ENCODE results near the gene RNF126. TPM values are rescaled to one million over a fixed set of nuclear protein-coding genes. Genes with fewer than 3 reads are reported as not detected.
"Not testable (repeated sequence)": the region's sequence is repeated elsewhere in the genome, so short reads cannot be mapped to it uniquely, and the experiment has no call there.

The RNF126 gene
- polyA plus RNA-seq, 4 donors: 20.8 to 36.7 (median 27.4) TPM

DNA sequence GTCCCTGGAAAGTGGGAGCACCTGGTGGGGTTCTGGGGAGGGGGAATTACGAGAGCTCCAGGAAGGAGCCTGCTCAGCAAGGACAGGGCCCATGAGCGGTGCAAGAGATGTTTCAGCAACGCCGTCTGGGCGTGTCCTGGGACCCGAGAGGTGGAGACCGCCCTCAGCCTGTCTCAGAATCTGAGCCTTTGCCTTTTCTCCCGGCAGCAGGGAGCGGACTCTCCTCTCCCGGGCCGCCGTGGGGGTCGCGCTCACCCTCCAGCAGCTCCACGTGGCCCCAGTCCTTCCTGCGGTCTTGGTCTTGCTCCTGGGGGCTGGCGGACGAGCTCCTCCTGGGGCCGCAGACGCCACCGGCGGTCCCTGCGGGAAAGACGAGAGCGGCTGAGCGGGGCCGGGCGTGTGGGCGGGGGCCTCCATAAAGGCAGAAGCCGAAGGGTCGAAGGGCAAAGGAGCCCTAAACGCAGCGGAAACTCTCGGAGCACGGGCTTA is 30.4 kb downstream of the RNF126 start:
- DNase-seq (ENCODE audit: low read depth in 4 of 4, low spot score in 3 of 4): no peak

DNA sequence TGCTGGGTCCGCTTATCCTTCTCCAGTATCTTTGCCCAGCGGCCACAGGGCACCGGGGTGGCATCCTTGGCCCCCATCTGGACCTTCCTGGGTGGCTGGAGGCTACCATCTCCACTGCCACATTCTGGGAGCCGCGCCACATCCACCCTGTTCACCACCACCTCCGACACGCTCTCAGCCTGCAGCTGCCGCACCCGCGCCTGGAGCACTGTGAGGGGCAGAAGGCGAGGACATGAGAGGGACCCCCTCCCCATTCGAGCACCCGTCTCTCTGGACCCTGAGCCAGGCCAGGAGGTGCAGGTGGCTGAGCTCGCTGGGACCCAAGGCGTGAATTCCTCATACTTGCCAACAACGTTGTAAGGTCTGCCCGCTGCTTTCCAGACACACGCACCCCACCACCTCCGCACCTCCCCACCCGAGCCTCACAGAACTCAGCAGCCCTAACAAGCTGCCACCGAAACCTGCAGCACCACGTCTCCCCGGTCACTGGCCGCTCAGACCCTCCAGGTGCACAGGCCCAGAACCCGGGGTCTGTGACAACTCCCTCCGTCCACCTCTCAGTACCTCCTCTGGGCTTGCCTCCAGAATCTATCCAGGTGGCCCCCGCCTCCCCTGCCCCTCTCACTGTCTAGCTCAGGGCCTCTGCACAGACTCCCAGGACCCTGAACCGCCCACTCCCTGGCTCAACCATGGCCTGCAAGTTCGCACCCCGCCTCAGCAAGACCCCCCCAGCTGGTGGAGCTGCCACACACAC is 32.9 kb downstream of the RNF126 start:
- DNase-seq (ENCODE audit: low read depth in 4 of 4, low spot score in 3 of 4): no peak

DNA sequence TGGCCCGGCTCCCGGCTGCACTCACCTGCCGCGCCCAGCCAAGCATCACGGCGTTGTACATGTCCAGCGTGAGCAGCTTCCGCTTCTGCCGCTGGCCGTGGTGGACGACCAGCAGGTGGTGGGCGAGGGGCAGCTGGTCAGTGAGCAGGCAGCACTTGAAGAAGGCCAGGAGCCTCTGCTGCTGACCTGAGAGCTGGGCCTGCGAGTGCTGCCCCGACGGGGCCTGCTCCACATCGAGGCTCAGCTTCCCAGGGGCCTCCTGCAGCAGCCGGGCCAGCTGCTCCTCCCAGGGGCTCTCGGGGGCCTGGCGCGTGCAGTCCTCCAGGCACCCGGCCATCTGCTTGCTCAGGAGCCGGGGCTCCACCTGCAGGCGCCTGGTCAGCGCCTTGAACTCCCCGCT is 33.5 kb downstream of the RNF126 start:
- DNase-seq (ENCODE audit: low read depth in 4 of 4, low spot score in 3 of 4): not testable (repeated sequence)

DNA sequence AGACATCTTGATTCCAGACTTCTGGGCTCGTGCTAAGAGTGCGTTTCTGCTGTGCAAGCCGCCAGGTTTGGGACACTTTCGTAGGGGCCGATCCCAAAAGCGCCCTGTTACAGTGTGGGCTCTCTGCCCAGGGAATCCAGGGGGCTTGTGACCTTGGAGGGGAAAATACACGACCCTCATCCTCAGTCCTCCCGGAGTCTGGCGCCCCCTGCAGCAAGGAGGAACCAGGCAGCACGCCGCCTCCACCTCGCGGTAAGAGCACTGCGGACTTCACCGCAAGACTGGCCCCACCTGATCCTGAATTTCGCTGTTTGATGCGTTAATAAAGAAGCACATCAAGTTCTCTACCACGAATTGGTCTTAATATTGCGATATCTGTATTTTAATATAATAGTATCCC is 34.8 kb downstream of the RNF126 start:
- DNase-seq (ENCODE audit: low read depth in 4 of 4, low spot score in 3 of 4): no peak

DNA sequence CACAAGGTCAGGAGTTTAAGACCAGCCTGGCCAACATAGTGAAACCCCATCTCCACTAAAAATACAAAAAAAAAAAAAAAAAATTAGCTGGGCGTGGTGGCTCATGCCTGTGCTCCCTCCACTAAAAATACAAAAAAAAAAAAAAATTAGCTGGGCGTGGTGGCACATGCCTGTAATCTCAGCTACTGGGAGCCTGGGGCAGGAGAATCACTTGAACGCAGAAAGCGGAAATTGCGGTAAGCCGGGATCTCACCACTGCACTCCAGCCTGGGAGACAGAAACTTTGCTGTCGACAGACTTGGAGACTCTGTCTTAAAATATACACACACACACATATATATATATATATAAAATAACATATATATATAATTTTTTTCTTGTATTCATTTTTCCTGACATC is 36.4 kb downstream of the RNF126 start:
- DNase-seq (ENCODE audit: low read depth in 4 of 4, low spot score in 3 of 4): not testable (repeated sequence)

DNA sequence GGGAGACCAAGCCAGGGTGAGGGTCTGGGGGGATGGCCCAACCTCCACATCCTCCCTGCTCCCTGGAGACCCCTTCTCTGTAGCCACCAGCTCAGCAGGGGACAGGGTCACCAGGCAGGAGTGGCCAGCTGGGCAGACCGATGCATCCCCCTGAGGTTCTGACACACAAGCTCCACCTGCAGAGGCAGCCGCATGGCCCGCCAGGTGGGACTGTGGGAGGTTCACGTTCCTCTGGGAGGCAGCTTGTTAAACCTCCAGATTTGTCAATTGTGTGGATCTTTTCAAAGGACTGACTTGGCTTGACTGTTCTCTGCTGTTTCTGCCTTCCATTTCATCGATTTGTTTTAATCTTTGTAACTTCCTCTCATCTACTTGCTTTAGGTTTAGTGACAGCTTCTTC is 37.8 kb downstream of the RNF126 start:
- DNase-seq (ENCODE audit: low read depth in 4 of 4, low spot score in 3 of 4): no peak

DNA sequence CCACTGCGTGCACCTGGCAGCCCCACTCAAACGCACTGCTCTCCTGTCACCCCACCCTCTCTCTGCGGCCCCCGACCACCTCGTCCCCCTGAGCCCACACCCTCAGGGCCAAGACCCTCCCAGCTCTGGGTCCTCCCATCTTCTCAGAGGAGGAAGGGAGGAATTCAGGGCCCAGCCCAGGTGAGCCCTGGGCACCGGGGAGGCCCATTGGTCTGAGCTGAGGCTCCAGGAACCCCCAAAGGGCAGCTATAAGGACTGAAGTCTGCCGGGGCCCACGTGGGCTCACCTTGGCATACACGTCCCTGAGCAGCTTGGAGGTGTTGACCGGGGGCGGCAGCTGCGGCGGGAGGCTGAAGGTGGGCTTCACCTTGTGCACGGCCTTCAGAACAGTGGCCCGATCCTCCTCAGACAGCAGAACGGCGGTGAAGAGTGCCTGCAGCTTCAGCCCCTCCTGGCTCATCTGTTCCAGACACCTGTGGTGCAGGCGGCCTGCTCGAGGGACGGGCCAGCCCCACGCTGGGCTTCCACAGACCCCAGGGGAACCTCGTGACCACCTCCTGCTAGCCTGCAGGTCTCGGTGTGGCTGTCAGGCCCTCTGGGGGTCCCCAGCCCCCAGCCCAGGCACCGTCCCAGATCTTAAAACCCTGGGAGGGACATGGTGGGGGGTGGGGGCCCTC is 38.4 kb downstream of the RNF126 start:
- no peak for DNase-seq (ENCODE audit: low read depth in 4 of 4, low spot score in 3 of 4)

DNA sequence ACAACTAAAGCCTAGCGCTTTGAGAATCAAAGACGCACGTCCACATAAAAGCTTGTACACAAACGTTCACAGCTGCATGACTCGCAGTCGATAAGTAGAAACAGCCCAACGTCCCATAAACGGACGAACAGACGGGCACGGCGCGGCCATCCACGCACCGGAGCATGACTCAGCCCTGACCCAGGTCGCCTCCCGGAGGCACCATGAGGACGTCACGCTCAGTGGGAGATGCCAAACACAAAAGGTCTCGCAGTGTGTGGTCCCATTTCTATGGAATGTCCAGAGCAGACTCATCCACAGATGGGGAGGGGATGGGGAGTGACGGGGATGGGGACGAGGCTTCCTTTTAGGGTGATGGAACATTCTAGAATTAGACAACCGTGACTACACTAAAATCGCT is 39.0 kb downstream of the RNF126 start:
- DNase-seq (ENCODE audit: low read depth in 4 of 4, low spot score in 3 of 4): no peak

DNA sequence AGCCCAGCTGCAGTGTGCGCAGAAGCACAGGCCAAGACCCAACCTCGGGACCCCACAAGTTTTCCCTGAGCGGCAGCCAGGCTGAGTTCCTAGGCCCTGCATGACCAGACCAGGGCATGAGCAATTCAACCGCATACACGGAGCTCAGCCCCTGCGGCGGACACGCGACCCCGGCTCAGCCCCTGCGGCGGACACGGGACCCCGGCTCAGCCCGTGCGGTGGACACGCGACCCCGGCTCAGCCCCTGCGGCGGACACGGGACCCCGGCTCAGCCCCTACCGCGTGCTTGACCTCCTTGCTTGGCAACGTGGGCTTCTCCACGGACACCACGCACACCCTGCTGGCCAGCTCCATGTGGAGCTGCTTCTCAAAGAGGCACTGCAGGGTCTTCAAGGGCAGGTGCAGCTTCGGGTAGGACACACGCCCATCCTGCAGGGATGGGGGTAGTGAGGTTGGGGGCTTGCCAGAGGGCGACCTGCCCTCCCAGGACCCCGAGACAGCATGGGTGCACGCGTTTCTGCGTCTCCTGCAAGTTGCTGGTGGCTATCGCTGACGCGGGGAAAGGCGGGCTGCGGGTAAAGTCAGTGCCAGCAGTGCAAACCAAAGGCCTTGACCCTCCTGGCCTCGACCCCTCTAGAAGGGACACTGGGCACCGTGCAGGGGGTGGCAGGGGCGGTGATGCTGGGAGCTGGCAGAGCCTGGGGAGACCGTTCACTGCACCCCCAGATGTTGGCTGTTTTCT is 39.7 kb downstream of the RNF126 start:
- no peak for DNase-seq (ENCODE audit: low read depth in 4 of 4, low spot score in 3 of 4)

DNA sequence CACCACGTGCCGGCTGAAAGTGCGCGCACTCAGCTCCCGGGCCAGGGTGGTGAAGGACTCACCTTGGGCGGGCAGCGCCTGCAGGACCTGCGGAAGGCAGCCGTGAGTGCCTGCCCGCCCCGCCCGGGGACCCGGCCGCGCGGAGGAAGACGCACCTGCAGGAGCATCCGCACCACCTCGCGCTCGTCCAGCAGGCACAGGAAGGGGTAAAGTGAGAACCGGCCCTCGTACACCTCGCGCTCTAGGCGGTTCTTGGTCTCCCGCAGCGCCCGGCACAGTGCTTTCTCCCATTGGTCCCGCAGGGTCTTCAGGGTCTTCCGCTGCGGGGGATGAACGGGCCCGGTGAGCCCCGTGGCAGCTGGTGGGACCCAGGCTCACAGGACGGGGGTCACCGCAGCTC is 40.3 kb downstream of the RNF126 start:
- no peak for DNase-seq (ENCODE audit: low read depth in 4 of 4, low spot score in 3 of 4)

DNA sequence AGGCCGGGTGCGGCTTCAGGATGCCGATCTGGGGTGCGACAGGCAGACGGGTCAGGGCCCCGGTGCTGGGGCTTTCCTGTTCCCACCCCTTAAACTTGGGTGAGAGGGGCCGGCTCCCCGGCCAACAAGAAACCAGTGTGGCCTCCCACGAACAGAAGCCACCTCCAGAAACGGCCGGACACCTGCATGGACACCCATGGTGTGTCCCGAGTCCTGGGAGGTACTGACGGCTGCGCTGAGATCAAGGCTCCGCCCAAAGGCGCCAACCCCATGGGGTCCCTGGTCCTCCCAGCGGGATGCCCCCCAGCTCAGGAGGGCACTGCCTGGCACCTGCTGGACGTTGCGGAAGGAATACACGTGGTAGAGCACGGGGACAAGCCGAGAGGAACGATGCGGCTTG is 41.2 kb downstream of the RNF126 start:
- no peak for DNase-seq (ENCODE audit: low read depth in 4 of 4, low spot score in 3 of 4)

DNA sequence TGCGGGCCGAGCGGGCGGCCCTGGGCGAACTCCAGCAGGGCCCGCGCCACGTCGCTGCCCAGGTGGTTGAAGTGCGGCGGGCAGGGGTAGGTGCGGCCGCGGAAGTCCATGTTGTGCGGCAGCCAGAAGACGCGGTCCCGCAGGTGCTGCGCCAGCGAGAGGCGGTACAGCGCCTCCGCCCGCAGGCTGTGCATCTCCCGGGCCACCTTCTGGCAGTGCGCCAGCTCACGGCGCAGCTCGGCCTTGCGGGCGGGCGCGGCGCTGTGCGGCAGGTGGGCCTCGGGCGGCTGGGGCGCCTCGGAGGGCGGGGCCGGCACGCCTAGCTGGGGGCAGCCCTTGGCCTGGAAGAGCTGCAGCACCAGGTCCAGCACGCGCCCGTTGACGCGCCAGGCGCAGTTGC is 41.8 kb downstream of the RNF126 start:
- not testable (repeated sequence) for DNase-seq (ENCODE audit: low read depth in 4 of 4, low spot score in 3 of 4)

DNA sequence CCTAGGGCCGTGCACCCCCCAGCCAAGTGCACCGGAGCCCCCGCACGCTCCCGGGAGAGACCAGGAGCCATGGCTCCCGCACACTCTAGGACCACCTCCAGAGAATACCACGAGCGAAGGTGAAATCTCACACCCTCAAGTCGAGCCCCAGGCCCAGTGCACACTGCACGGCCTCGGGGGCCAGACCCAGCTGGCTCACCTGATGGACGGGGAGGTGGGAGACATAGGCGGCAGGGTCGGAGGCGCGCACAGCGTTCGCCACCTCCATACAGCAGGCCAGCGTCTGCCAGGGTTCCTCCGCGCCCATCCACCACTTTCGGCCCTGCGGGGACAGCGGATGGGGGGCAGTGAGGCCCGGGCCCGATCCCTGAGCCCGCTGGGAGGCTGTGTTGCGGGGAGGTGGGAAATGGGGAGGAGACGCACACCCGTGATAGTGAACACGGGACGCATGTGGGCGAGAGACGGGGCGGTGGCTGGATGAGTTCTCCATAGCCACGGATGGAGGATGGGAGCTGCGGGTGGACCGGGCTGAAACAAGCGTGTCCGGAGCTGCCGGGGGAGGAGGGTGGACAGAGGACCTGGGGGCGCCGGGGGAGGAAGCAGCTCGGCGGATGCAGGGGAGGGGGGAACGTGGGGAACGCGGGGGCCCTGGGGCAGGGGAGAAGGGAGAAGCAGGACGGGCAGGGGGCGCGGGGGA is 42.7 kb downstream of the RNF126 start:
- no peak for DNase-seq (ENCODE audit: low read depth in 4 of 4, low spot score in 3 of 4)

DNA sequence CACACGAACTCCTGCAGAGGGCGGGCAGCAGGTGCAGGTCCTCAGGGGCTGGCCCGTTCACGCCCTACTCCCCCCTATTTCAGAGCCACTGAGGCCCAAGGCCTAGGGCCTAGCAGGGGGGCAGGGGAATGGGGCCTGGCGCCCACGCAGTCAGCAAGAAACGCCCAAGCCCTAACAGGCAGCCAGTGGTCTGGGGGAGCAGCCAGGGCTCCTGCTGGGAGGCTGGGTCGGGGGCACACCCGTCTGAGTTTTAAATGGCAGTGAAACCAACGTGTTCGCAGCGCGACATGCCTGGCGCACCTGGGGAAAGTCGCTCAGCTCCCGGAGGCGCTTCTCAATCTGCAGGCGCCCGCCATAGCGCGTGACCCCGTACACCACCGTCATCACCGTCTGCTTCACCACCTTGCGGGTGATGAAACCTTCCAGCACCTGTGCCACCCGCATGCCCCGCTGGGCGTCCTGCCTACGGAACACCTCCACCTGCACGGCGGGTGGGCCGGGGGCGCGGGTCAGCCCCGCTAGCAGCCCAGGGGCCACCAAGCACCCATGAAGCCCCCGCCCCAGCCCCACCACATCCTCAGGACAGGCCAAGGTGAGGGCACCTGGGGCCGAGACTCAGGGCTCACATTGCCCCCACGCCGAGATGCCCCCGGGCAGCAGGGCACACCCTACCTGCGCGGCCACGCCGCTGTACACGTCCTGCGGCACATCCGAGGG is 43.6 kb downstream of the RNF126 start:
- DNase-seq (ENCODE audit: low read depth in 4 of 4, low spot score in 3 of 4): no peak

DNA sequence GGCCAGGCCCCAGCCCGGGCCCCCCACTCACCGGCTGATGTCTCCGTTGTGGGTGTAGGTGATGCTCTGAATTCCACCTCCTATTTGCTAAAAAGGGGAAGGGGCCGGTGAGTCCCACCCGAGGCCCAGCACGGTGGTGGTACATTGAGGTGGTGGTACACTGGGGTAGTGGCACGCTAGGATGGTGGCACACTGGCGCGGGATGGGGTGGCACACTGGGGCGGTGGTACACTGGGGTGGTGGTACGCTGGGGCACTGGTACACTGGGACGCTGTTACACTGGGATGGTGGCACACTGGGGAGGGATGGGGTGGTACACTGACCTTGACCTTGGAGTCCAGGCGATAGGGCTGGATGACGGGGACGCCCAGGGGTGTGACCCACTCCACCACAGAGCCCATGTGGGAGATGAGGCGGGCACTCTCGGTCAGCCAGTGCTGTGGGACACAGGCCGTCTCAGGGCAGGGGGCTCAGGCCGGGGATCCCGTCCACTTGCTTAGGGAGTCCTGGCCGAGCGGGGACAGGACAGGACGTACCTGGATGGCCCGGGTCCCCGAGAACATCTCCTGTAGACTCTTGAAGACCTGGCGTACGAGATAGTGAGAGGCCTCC is 44.2 kb downstream of the RNF126 start:
- no peak for DNase-seq (ENCODE audit: low read depth in 4 of 4, low spot score in 3 of 4)

DNA sequence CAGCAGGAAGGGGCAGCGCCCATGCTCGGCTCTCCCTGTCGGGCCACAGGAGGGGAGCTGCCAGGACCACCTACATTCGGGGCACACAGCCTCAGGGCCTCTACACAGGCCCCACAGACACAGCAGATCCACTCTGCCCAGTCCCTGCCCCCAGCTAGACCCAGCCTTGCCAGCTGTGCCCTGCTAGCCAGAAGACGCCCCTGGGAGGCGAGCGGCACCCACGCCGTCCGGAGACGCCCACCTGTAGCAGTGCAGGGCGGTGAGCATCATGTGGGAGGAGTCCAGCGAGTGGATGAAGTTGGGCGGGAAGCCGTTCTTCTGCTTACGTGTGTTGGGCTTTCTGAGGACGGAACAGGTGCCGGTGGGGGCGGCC is 44.8 kb downstream of the RNF126 start:
- DNase-seq (ENCODE audit: low read depth in 4 of 4, low spot score in 3 of 4): no peak

DNA sequence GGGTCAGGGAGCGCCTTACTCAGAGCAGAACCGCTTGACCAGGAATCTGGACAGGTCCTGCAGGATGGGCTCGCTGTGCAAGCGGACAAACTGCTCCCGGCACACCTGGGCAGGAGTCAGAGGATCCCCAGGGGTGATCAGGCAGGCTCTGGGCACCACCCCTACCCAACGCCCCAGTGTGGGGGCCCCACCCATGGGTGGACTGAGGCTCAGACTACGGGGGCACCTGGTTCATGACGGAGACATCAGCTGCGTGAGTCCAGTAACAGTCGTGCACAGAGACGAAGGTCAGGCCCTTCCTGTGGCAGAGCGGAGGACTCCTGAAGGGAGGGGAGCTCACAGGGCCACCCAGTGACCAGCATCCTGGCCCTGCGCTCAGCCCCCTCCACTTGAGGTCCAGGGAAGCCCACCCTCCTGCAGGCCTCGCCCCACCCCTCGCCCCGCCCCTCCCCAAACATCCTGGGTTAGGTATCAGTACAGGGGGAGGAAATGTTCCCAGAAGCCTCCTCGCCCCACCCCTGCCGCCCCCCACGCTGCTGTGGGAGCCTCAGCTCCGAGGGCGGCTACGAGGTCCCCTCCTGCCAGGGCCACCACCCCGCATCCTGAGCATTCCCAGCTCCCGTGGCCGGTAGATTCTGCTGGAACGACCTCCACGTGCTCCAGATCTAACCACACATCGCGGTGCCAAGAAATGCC is 45.3 kb downstream of the RNF126 start:
- no peak for DNase-seq (ENCODE audit: low read depth in 4 of 4, low spot score in 3 of 4)

DNA sequence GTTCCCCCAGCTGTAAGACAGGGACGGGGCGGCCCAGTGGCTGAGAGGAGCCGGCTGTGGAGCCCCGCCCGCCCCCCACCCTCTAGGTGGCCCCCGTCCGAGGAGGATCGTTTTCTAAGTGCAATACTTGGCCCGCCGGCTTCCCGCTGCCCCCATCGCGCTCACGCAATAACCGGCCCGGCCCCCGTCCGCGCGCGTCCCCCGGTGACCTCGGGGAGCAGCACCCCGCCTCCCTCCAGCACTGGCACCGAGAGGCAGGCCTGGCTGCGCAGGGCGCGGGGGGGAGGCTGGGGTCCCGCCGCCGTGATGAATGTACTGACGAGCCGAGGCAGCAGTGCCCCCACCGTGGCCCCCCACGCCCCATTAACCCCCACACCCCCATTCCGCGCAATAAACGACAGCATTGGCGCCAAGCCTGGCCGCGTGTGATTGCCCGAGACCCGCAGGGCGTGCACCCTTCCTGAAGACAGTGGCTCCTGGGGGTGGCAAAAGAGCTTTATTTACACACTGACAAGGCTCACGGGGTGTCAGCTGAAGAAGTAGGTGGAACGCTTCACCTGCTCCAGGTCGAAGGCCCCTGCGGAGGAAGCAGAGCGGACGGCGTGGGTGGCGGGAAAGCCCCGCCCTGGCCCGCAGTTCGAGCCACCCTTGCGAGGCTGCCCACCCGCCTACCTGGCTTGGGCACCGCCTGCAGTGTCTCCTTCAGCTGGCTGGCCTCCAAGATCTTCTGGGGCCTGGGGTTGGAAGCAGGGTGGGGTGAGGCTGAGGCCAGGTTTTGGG is 46.1 kb downstream of the RNF126 start:
- DNase-seq (ENCODE audit: low read depth in 4 of 4, low spot score in 3 of 4): no peak

All from right renal pelvis (tissue), 4 donors.